PC-9 (cell line): ENCODE results near the gene PTCHD1. TPM values are rescaled to one million over a fixed set of nuclear protein-coding genes. Genes with fewer than 3 reads are reported as not detected.

Source experiments
- BruUV-seq: library from RNA; stranded (reverse); fragments of 400-500 nt; replicated peaks from 2 replicates; lab custom pipeline; 2021; lab: Mats Ljungman, UMichigan
- CTCF ChIA-PET: fragments of 300-600 bp; sonication (Branson Sonifier 250); formaldehyde crosslinking; loops from one replicate; lab custom pipeline; 2022; ENCODE audit warnings: antibody characterized with exemption; lab: Charles Lee
- POLR2A ChIA-PET: fragments of 300-600 bp; sonication (Branson Sonifier 250); formaldehyde crosslinking; loops from one replicate; lab custom pipeline; 2022; ENCODE audit warnings: antibody characterized with exemption; ENCODE audit not compliant: unreplicated experiment; lab: Charles Lee
- DNase-seq, 2 experiments: peaks; one replicate each; pipeline versions ENCODE4 v3.0.0 to v3.0.0-alpha.2; 2015 to 2022; ENCODE audit warnings: mixed read lengths in 1 of 2
- H2AFZ ChIP-seq: fragments of 200-600 bp; sonication (generic); 2 replicates; pipeline ENCODE4 v1.8.1; 2017; ENCODE audit warnings: antibody characterized with exemption
- H3F3A ChIP-seq: fragments of 200-600 bp; sonication (generic); 2 replicates; pipeline ENCODE4 v1.8.1; 2017; ENCODE audit warnings: antibody characterized with exemption, mild to moderate bottlenecking, low read depth; ENCODE audit not compliant: insufficient read depth
- H3K27ac ChIP-seq: fragments of 200-600 bp; sonication (generic); 2 replicates; pipeline ENCODE4 v1.6.1; 2016; ENCODE audit warnings: mixed run types
- H3K27me3 ChIP-seq: fragments of 200-600 bp; sonication (generic); 2 replicates; pipeline ENCODE4 v1.6.1; 2016; ENCODE audit warnings: low read depth, mixed run types; ENCODE audit not compliant: insufficient read depth
- H3K36me3 ChIP-seq: fragments of 200-600 bp; sonication (generic); 2 replicates; pipeline ENCODE4 v1.6.1; 2016; ENCODE audit warnings: low read depth, mixed run types
- H3K4me1 ChIP-seq: fragments of 200-600 bp; sonication (generic); replicated peaks from 2 replicates; pipeline ENCODE4 v1.6.1; 2016; ENCODE audit warnings: mixed run types; ENCODE audit not compliant: insufficient read depth
- H3K4me2 ChIP-seq: fragments of 200-600 bp; sonication (generic); 2 replicates; pipeline ENCODE4 v1.6.1; 2017; ENCODE audit warnings: mixed run types
- H3K4me3 ChIP-seq: fragments of 200-600 bp; sonication (generic); 2 replicates; pipeline ENCODE4 v1.6.1; 2016; ENCODE audit warnings: mixed run types
- H3K79me2 ChIP-seq: fragments of 200-600 bp; sonication (generic); 2 replicates; pipeline ENCODE4 v1.6.1; 2017; ENCODE audit warnings: low read depth, mixed run types
- H3K9me2 ChIP-seq: fragments of 200-600 bp; sonication (generic); 2 replicates; pipeline ENCODE4 v1.8.1; 2017; ENCODE audit warnings: mild to moderate bottlenecking; ENCODE audit not compliant: insufficient read depth
- H3K9me3 ChIP-seq: fragments of 200-600 bp; sonication (generic); 2 replicates; pipeline ENCODE4 v1.8.1; 2016; ENCODE audit warnings: low read depth; ENCODE audit not compliant: insufficient read depth
- H4K20me1 ChIP-seq: fragments of 200-600 bp; sonication (generic); 2 replicates; pipeline ENCODE4 v1.8.1; 2017; ENCODE audit not compliant: insufficient read depth
- CTCF ChIP-seq: fragments of 200-600 bp; sonication (generic); conservative IDR thresholded peaks from 2 replicates; pipeline ENCODE4 v1.6.1; 2017; ENCODE audit warnings: mixed run types, antibody characterized with exemption, mild to moderate bottlenecking, moderate library complexity
- EZH2 ChIP-seq: fragments of 200-600 bp; sonication (generic); IDR thresholded peaks from 2 replicates; pipeline ENCODE4 v1.8.0; 2017; ENCODE audit warnings: antibody characterized with exemption, low read depth
- intact Hi-C: fragments of 100-400 bp; cut with micrococcal nuclease; formaldehyde crosslinking; loops from one replicate; pipeline ENCODE4 v1.10.0; 2022; ENCODE audit not compliant: unreplicated experiment
- total RNA-seq: library from RNA; stranded (reverse); gene quantifications from 2 replicates; pipeline ENCODE4 v1.2.3, GENCODE V29; 2021

PTCHD1 gene
- total RNA-seq, 1 experiment from 2014 or later, result not detected

- Histone ChIP-seq H3F3A (no peaks in the 10 kb centered on the region), H3K27me3 (no peaks in the 10 kb centered on the region), H4K20me1 (no peaks in the 10 kb centered on the region), H3K9me2 (no peaks in the 10 kb centered on the region), H3K4me2 (no peak overlapping the region), H2AFZ (no peak overlapping the region), H3K36me3 (no peaks in the 10 kb centered on the region), H3K4me3 (no peak overlapping the region), H3K79me2 (no peaks in the 10 kb centered on the region), H3K9me3 (no peaks in the 10 kb centered on the region), H3K4me1 (no peaks in the 10 kb centered on the region), H3K27ac (no peak overlapping the region)
- CTCF ChIA-PET, result no interaction called here
- BruUV-seq, result no TSS peak
- POLR2A ChIA-PET, result no interaction called here
- intact Hi-C loops, result no loop called here
- no peak for TF ChIP-seq EZH2
- TF ChIP-seq CTCF, result no peak
- no peak for DNase-seq
These were observed 69.2 kb downstream of the PTCHD1 start for GRCh38 chrX:23403849-23404248.

GRCh38 chrX:23422912-23423311 lies 88.3 kb downstream of the PTCHD1 start:
- DNase-seq, result no peak
- TF ChIP-seq CTCF (no peak), EZH2 (no peak)
- Histone ChIP-seq H2AFZ (no peak overlapping the region), H3K9me2 (no peaks in the 10 kb centered on the region), H3K79me2 (no peaks in the 10 kb centered on the region), H3K4me3 (no peak overlapping the region), H3K36me3 (no peaks in the 10 kb centered on the region), H3K27me3 (no peaks in the 10 kb centered on the region), H3K27ac (no peak overlapping the region), H3K4me1 (no peaks in the 10 kb centered on the region), H3K9me3 (no peaks in the 10 kb centered on the region), H3K4me2 (no peak overlapping the region), H4K20me1 (no peaks in the 10 kb centered on the region), H3F3A (no peaks in the 10 kb centered on the region)
- ChIA-PET CTCF (no interaction called here), POLR2A (no interaction called here)
- BruUV-seq, result no TSS peak
- intact Hi-C loops, result no loop called here

GRCh38 chrX:23434356-23434884 lies 99.8 kb downstream of the PTCHD1 start:
- CTCF ChIA-PET, result no interaction called here
- no peak overlapping the region for H3K4me2 ChIP-seq
- H3F3A ChIP-seq, result no peaks in the 10 kb centered on the region

More at GRCh38 chrX:23434356-23434884, 99.8 kb downstream of the PTCHD1 start:
- DNase-seq, result no peak
- Histone ChIP-seq H3K79me2 (no peaks in the 10 kb centered on the region), H3K9me2 (no peaks in the 10 kb centered on the region), H3K4me3 (no peak overlapping the region), H3K9me3 (no peaks in the 10 kb centered on the region), H4K20me1 (no peaks in the 10 kb centered on the region), H2AFZ (no peak overlapping the region), H3K36me3 (no peaks in the 10 kb centered on the region), H3K27me3 (no peaks in the 10 kb centered on the region), H3K27ac (no peak overlapping the region), H3K4me1 (no peaks in the 10 kb centered on the region)
- no peak for TF ChIP-seq CTCF
- TF ChIP-seq EZH2, result no peak
- BruUV-seq, result no TSS peak
- intact Hi-C loops, result no loop called here
- POLR2A ChIA-PET, result no interaction called here
